GM19455 (cell line): ENCODE results near the gene PDXDC1.
A peak's percentile ranks its signal among the peaks of the same experiment; 100 is the strongest.
"Not testable (repeated sequence)": the region's sequence is repeated elsewhere in the genome, so short reads cannot be mapped to it uniquely, and the experiment has no call there.

ENCODE experiments used
- ATAC-seq: cut with Tn5 transposase; IDR thresholded peaks from one replicate; pipeline ENCODE4 v1.9.1; 2021; ENCODE audit not compliant: unreplicated experiment

PDXDC1 gene

GRCh38 chr16:15062085-15062810 lies 87.4 kb downstream of the PDXDC1 start:
- ATAC-seq = not testable (repeated sequence)

GRCh38 chr16:15065961-15066360 lies 91.1 kb downstream of the PDXDC1 start:
- ATAC-seq = not testable (repeated sequence)

DNA sequence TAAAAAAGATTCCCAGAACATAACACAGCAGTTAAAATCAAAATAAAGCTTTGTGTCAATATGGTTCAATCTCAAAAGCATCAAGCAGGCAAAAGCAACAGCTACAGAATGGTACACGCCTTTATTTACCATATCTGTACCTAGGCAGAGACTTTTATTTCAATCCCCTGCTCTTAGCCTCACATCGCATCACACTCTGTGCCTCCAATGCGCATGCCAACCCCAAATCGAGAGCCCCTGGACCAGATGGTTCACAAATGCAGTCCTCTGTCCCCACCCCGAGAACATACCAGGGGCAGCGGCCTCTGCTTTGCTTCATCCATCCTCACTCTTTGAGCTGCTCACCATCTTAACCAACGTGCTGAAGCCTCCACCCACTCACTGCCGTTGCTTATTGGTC lies 91.9 kb downstream of the PDXDC1 start:
- not testable (repeated sequence) for ATAC-seq

DNA sequence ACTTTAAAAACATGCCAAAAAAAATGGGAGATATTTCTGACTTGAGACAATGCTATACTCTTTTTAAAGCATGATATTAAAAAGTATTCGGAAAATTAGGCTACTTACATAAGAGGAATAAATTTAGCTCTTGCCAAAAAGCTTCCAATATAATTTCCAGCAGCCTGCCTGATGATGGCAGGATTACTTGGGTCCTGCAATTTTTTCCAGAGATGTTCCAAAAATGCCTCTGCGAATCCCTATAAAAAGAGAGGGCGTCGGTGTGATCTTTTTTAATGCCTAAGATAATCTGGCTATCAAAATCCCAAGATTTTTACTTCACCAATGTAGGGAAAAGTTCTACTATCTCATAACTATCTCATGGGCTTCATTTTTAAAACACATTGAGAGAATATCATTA lies 96.2 kb downstream of the PDXDC1 start:
- not testable (repeated sequence) for ATAC-seq

- ATAC-seq = not testable (repeated sequence)
Observed at GRCh38 chr16:15071916-15072769, 97.3 kb downstream of the PDXDC1 start.

GRCh38 chr16:15073101-15073500 lies 98.3 kb downstream of the PDXDC1 start:
- ATAC-seq = no peak

DNA sequence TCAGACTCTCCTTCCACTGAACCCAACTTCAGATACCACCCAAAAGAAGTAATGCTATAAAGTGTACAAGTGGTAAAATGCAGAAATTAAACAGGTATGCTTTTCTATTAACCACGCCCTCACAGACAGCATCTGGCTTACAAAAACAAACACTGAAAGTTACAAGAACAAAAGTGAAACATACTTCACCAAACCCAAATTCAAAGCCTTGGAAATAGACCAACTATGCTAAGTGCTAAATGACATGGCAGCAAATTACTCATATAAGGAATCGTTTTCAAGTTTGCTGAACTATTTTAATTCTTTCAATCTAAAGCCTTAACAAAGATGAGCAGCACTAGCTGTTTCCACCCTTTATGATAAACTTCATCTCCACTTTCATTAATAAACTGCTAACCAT lies 101.3 kb downstream of the PDXDC1 start:
- ATAC-seq = not testable (repeated sequence)

DNA sequence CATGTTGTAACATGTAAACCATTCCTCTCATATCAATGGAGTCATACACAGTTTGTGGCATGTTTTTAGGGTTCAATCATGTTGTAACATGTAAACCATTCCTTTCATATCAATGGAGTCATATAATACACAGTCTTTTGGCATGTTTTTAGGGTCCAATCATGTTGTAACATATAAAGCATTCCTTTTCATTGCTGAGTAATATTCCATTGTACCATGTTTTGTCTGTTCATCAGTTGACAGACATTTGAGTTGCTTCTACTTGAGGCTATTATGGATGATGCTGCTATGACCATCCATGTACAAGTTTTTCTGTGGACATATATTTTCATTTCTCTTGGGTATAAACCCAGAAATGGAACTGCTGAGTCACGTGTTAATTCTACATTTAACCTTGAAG lies 106.1 kb downstream of the PDXDC1 start:
- not testable (repeated sequence) for ATAC-seq

DNA sequence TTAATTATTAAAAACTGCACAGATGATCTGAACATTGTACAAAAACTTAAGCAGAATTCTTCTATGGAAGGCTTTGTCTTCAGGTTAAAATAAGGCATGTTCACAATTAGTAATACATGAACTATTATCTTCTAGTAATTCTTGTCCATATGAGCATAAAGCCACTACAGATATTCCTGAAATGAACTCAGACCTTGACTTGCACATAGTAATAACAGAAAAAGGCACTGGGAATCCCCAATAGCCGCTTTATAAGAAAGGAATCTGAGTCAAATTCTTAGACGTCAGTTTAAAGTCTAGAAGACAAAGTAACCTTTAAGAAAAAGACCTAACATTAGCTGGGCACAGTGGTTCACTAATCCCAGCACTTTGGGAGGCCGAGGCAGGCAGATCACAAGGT lies 108.0 kb downstream of the PDXDC1 start:
- not testable (repeated sequence) for ATAC-seq

DNA sequence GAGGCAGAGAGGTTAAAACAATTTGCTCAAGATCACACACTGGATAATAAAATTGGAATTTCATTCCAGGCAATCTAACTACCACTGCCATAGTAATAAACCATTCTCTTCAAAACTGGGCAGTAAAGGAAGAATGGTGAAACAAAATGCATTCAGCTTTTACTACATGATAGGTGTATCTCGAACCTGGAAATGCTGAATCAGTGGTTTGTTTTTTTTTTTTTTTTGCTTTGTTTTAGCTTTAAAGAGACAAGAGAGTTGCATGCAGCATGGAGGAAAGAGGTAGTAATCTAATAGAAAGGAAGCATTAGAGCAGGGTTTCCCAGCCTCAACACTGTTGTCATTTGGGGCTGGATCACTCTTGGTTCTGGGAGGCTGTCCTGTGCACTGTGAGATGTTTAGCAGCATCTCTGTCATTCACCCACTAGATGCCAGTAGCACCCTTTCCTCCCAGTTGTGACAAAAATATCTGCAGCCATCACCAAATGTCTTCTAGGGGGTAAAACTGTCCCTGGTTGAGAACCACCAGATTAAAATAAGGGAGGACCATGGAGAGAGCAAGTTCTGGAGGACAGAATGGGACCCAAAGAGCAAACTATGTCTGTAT lies 115.9 kb downstream of the PDXDC1 start:
- not testable (repeated sequence) for ATAC-seq

GRCh38 chr16:15093571-15093954 lies 118.7 kb downstream of the PDXDC1 start:
- ATAC-seq = not testable (repeated sequence)

- ATAC-seq = peak; percentile 99
Observed at GRCh38 chr16:15093955-15094827, 119.4 kb downstream of the PDXDC1 start, which contains the start of gene RRN3. Gene RRN3, minus strand, starts transcription at chr16:15094272. Its CDS starts 39 bp downstream, at chr16:15094233.

- not testable (repeated sequence) for ATAC-seq
Observed at GRCh38 chr16:15096583-15096972, 121.8 kb downstream of the PDXDC1 start.

GRCh38 chr16:15099366-15099909 lies 124.6 kb downstream of the PDXDC1 start:
- ATAC-seq = not testable (repeated sequence)

DNA sequence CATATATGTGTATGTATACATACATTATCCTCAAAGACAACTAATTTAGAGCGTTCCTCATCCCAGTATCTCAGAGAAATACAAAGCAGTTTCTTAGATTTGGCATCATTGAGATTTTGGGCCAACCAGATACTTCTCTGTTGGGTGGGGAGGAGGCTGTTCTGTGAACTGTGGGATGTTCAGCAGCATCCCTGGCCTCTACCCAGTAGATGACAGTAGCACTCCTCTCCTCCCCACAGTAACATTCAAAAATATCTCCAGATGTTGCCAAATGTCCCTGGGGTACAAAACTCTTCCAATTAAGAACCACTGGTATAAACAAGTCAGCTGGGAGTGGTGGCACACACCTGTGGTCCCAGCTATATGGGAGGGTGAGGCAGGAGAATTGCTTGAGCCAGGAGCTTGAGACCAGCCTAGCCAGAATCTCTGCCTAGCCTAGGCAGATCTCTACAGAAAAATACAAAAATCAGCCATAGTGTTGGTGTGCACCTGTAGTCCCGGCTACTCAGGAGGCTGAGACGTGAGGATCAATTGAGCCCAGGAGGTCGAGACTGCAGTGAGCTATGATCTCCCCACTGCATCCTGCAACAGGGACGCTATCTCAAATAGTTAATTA lies 125.7 kb downstream of the PDXDC1 start:
- not testable (repeated sequence) for ATAC-seq

DNA sequence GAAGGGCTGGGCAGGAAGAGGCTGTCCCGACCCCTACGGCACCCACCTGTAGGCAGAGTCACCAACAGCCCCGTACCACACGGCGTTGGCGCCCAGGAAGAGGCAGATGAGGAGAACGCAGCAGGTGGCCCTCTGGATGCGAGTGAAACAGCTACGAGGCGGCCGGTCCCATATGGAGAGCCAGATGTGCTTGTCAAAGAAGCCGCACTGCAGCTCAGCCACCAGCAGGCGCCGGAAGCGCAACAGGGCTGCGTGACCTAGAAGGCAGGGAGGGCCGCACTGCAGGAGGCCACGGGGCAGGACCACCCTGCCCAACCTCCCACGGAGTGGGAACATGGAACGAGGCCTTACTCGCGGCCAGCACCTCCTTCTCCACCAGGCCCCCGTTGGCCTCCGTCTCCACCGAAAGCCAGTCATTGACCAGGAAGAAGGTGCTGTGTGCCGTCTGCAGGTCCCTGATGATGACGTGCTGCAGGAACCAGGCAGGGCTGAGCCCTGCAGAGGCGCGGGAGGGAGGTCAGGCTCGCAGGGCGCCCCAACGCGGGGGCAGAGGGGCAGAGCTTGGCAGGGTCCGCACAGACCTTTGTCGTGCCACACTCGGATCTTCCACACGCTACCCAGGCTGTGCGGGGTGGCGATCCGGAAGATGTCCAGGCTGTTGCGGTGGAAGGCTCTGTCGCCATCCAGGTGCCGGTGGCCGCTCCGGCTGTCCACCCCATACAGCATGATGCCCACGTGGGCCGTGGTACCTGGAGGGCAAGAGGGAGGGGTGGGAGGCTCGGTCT lies 153.0 kb downstream of the PDXDC1 start:
- ATAC-seq = not testable (repeated sequence)

GRCh38 chr16:15130256-15130932 lies 155.6 kb downstream of the PDXDC1 start:
- ATAC-seq = not testable (repeated sequence)

- ATAC-seq = not testable (repeated sequence)
Observed at GRCh38 chr16:15130943-15131700, 156.3 kb downstream of the PDXDC1 start.
